H7 (cell line): ENCODE results near the gene TAF11L8. TPM values are rescaled to one million over a fixed set of nuclear protein-coding genes. Genes with fewer than 3 reads are reported as not detected.
"Not testable (repeated sequence)": the region's sequence is repeated elsewhere in the genome, so short reads cannot be mapped to it uniquely, and the experiment has no call there.

Experiments
- DNase-seq: peaks from one replicate; pipeline ENCODE4 v3.0.0; 2012
- H3K27me3 ChIP-seq: 2 replicates; pipeline ENCODE4 v1.6.0; 2011; ENCODE audit warnings: mild to moderate bottlenecking, low read length; ENCODE audit not compliant: control insufficient read depth, insufficient read depth
- H3K36me3 ChIP-seq: replicated peaks from 2 replicates; pipeline ENCODE4 v1.5.1; 2011; ENCODE audit warnings: low read length; ENCODE audit not compliant: control insufficient read depth, insufficient read depth
- H3K4me3 ChIP-seq: 2 replicates; pipeline ENCODE4 v1.5.1; 2011; ENCODE audit warnings: low read depth, mild to moderate bottlenecking, control low read depth, low read length, moderate library complexity; ENCODE audit not compliant: insufficient read depth
- total RNA-seq: library from RNA; depleted of rRNA; stranded (reverse); fragments of >200 nt; shearing (Covaris generic); gene quantifications from 2 replicates; pipeline ENCODE4 v1.2.3, GENCODE V29; 2014; rRNA removed

TAF11L8 gene
- total RNA-seq: not detected in 2 replicates

- not testable (repeated sequence) for H3K4me3 ChIP-seq, H3K36me3 ChIP-seq, H3K27me3 ChIP-seq, DNase-seq
Observed at GRCh38 chr5:17590860-17591259, at the start of gene TAF11L8. Gene TAF11L8, minus strand, starts transcription at chr5:17590960.

GRCh38 chr5:17634160-17634559 is 43.4 kb upstream of the TAF11L8 start, which contains the start of gene TAF11L14:
Gene TAF11L14, plus strand, starts transcription at chr5:17634460.
- no peak within 1 kb of the TSS for H3K4me3 ChIP-seq
- H3K27me3 ChIP-seq: no peaks in the 10 kb centered on the region
- no peaks in the 10 kb centered on the region for H3K36me3 ChIP-seq
- DNase-seq: no peak

- H3K36me3 ChIP-seq, DNase-seq, H3K4me3 ChIP-seq, H3K27me3 ChIP-seq: not testable (repeated sequence)
Observed at GRCh38 chr5:17631788-17632187, 41.0 kb upstream of the TAF11L8 start, which contains the start of gene TAF11L13. Gene TAF11L13, plus strand, starts transcription at chr5:17632088.

GRCh38 chr5:17625686-17626085 is 34.9 kb upstream of the TAF11L8 start:
- no peak overlapping the region for H3K4me3 ChIP-seq
- DNase-seq: no peak
- H3K36me3 ChIP-seq: no peaks in the 10 kb centered on the region
- H3K27me3 ChIP-seq: no peaks in the 10 kb centered on the region

- Histone ChIP-seq H3K4me3 (no peak overlapping the region), H3K27me3 (no peaks in the 10 kb centered on the region), H3K36me3 (no peaks in the 10 kb centered on the region)
- DNase-seq: peak; percentile 75
Observed at GRCh38 chr5:17620627-17621026, 29.9 kb upstream of the TAF11L8 start.

- H3K27me3 ChIP-seq: no peaks in the 10 kb centered on the region
- no peak for DNase-seq
- no peak overlapping the region for H3K4me3 ChIP-seq
- no peaks in the 10 kb centered on the region for H3K36me3 ChIP-seq
Observed at GRCh38 chr5:17619354-17619753, 28.6 kb upstream of the TAF11L8 start.

GRCh38 chr5:17614872-17615605 is 24.3 kb upstream of the TAF11L8 start:
- no peaks in the 10 kb centered on the region for H3K36me3 ChIP-seq
- no peak for DNase-seq
- no peak overlapping the region for H3K4me3 ChIP-seq
- H3K27me3 ChIP-seq: no peaks in the 10 kb centered on the region

GRCh38 chr5:17610092-17610491 is 19.3 kb upstream of the TAF11L8 start, which contains the start of gene TAF11L12:
Gene TAF11L12, plus strand, starts transcription at chr5:17610392.
- H3K27me3 ChIP-seq, DNase-seq, H3K36me3 ChIP-seq, H3K4me3 ChIP-seq: not testable (repeated sequence)

GRCh38 chr5:17607461-17607860 is 16.7 kb upstream of the TAF11L8 start:
- not testable (repeated sequence) for H3K36me3 ChIP-seq, H3K4me3 ChIP-seq, H3K27me3 ChIP-seq, DNase-seq

GRCh38 chr5:17604951-17605350 is 14.2 kb upstream of the TAF11L8 start:
- H3K36me3 ChIP-seq: no peaks in the 10 kb centered on the region
- no peak for DNase-seq
- no peaks in the 10 kb centered on the region for H3K27me3 ChIP-seq
- no peak overlapping the region for H3K4me3 ChIP-seq

GRCh38 chr5:17603880-17604279 is 13.1 kb upstream of the TAF11L8 start, which contains the start of gene TAF11L11:
Gene TAF11L11, plus strand, starts transcription at chr5:17604183.
- not testable (repeated sequence) for H3K4me3 ChIP-seq, H3K36me3 ChIP-seq, H3K27me3 ChIP-seq, DNase-seq

- not testable (repeated sequence) for H3K4me3 ChIP-seq, H3K27me3 ChIP-seq, H3K36me3 ChIP-seq, DNase-seq
Observed at GRCh38 chr5:17597728-17598127, 7.0 kb upstream of the TAF11L8 start, which contains the start of gene TAF11L10. Gene TAF11L10, minus strand, starts transcription at chr5:17597828.

GRCh38 chr5:17594255-17594654 is 3.5 kb upstream of the TAF11L8 start, which contains the start of gene TAF11L9:
Gene TAF11L9, minus strand, starts transcription at chr5:17594394.
- H3K4me3 ChIP-seq, H3K27me3 ChIP-seq, DNase-seq, H3K36me3 ChIP-seq: not testable (repeated sequence)

GRCh38 chr5:17585658-17586057 is 5.1 kb downstream of the TAF11L8 start, which contains the start of gene TAF11L7:
Gene TAF11L7, minus strand, starts transcription at chr5:17585758.
- H3K36me3 ChIP-seq, H3K27me3 ChIP-seq, DNase-seq, H3K4me3 ChIP-seq: not testable (repeated sequence)
